ENCODE data around the gene FCF1. TPM values are rescaled to one million over a fixed set of nuclear protein-coding genes. Genes with fewer than 3 reads are reported as not detected.

FCF1 gene
- total RNA-seq, 2 donors from 2014 or later = 71.1 to 87.9 TPM

GRCh38 chr14:74705613-74706500 lies 7.1 kb upstream of the FCF1 start:
- Mint-ChIP-seq H3K27ac (peak overlapping the region; percentile 22), H3K4me1 (ENCODE audit: low read depth) (peaks cover 44% of the 10 kb centered on the region), H3K36me3 (ENCODE audit: insufficient read depth in 2 of 2) (peaks cover 9 to 14% of the 10 kb centered on the region in 2 donors), H3K4me3 (no peak overlapping the region), H3K9me3 (peaks cover 6% of the 10 kb centered on the region in 2 donors), H3K27me3 (ENCODE audit: low read depth) (no peaks in the 10 kb centered on the region)
- DNase-seq (no peak), ATAC-seq (replicated peaks in 1 of 2) (no peak)

GRCh38 chr14:74710480-74710879 lies 2.5 kb upstream of the FCF1 start:
- peak overlapping the region; percentile 45 to 55 for H3K4me3 Mint-ChIP-seq
- DNase-seq (no peak), ATAC-seq (replicated peaks in 1 of 2) (no peak)
- H3K27ac Mint-ChIP-seq = peak overlapping the region; percentile 29
- peaks cover 5 to 7% of the 10 kb centered on the region in 2 donors for H3K36me3 Mint-ChIP-seq (ENCODE audit: insufficient read depth in 2 of 2)
- no peaks in the 10 kb centered on the region for H3K9me3 Mint-ChIP-seq
- peaks cover 64% of the 10 kb centered on the region for H3K4me1 Mint-ChIP-seq (ENCODE audit: low read depth)
- no peaks in the 10 kb centered on the region for H3K27me3 Mint-ChIP-seq (ENCODE audit: low read depth)

GRCh38 chr14:74711651-74712050 lies 1.3 kb upstream of the FCF1 start:
- peak overlapping the region; percentile 54 for H3K27ac Mint-ChIP-seq
- H3K9me3 Mint-ChIP-seq = no peaks in the 10 kb centered on the region
- DNase-seq = no peak
- H3K27me3 Mint-ChIP-seq (ENCODE audit: low read depth) = no peaks in the 10 kb centered on the region
- peak overlapping the region; percentile 98 to 100 for H3K4me3 Mint-ChIP-seq
- H3K36me3 Mint-ChIP-seq (ENCODE audit: insufficient read depth in 2 of 2) = peaks cover 7 to 14% of the 10 kb centered on the region in 2 donors
- no peak for ATAC-seq (replicated peaks in 1 of 2)
- peaks cover 61% of the 10 kb centered on the region for H3K4me1 Mint-ChIP-seq (ENCODE audit: low read depth)

- peaks cover 54% of the 10 kb centered on the region for H3K4me1 Mint-ChIP-seq (ENCODE audit: low read depth)
- ATAC-seq (replicated peaks in 1 of 2) = no peak
- peaks cover 7 to 20% of the 10 kb centered on the region in 2 donors for H3K36me3 Mint-ChIP-seq (ENCODE audit: insufficient read depth in 2 of 2)
- peak overlapping the region; percentile 98 to 100 for H3K4me3 Mint-ChIP-seq
- peak overlapping the region; percentile 97 for H3K27ac Mint-ChIP-seq
- no peaks in the 10 kb centered on the region for H3K27me3 Mint-ChIP-seq (ENCODE audit: low read depth)
- no peak for DNase-seq
- H3K9me3 Mint-ChIP-seq = no peaks in the 10 kb centered on the region
Measured at GRCh38 chr14:74713395-74713735, 421 bp downstream of the FCF1 start.

GRCh38 chr14:74720526-74720925 lies 7.6 kb downstream of the FCF1 start:
- Mint-ChIP-seq H3K4me3 (no peak overlapping the region), H3K27me3 (ENCODE audit: low read depth) (no peaks in the 10 kb centered on the region), H3K27ac (no peak overlapping the region), H3K36me3 (ENCODE audit: insufficient read depth in 2 of 2) (peaks cover 2 to 29% of the 10 kb centered on the region in 2 donors), H3K4me1 (ENCODE audit: low read depth) (peaks cover 4% of the 10 kb centered on the region), H3K9me3 (no peaks in the 10 kb centered on the region)
- ATAC-seq (replicated peaks in 1 of 2) = no peak
- DNase-seq = no peak

GRCh38 chr14:74723134-74723533 lies 10.2 kb downstream of the FCF1 start:
- Mint-ChIP-seq H3K27ac (no peak overlapping the region), H3K36me3 (ENCODE audit: insufficient read depth in 2 of 2) (peaks cover 2 to 22% of the 10 kb centered on the region in 2 donors), H3K27me3 (ENCODE audit: low read depth) (no peaks in the 10 kb centered on the region), H3K4me1 (ENCODE audit: low read depth) (no peaks in the 10 kb centered on the region), H3K4me3 (no peak overlapping the region), H3K9me3 (no peaks in the 10 kb centered on the region)
- ATAC-seq (replicated peaks in 1 of 2) = no peak
- DNase-seq = no peak

- Mint-ChIP-seq H3K27me3 (ENCODE audit: low read depth) (no peaks in the 10 kb centered on the region), H3K9me3 (no peaks in the 10 kb centered on the region), H3K4me1 (ENCODE audit: low read depth) (no peaks in the 10 kb centered on the region), H3K4me3 (no peak overlapping the region), H3K27ac (peak overlapping the region; percentile 50), H3K36me3 (ENCODE audit: insufficient read depth in 2 of 2) (peaks cover 1 to 20% of the 10 kb centered on the region in 2 donors)
- DNase-seq (no peak), ATAC-seq (replicated peaks in 1 of 2) (no peak)
Measured at GRCh38 chr14:74732387-74732786, 19.4 kb downstream of the FCF1 start.

- DNase-seq (no peak), ATAC-seq (replicated peaks in 1 of 2) (no peak)
- no peak overlapping the region for H3K27ac Mint-ChIP-seq
- peaks cover 1 to 19% of the 10 kb centered on the region in 2 donors for H3K36me3 Mint-ChIP-seq (ENCODE audit: insufficient read depth in 2 of 2)
- H3K4me3 Mint-ChIP-seq = no peak overlapping the region
- H3K9me3 Mint-ChIP-seq = no peaks in the 10 kb centered on the region
- H3K27me3 Mint-ChIP-seq (ENCODE audit: low read depth) = no peaks in the 10 kb centered on the region
- no peaks in the 10 kb centered on the region for H3K4me1 Mint-ChIP-seq (ENCODE audit: low read depth)
Measured at GRCh38 chr14:74733221-74733620, 20.3 kb downstream of the FCF1 start.

GRCh38 chr14:74735125-74735524 lies 22.2 kb downstream of the FCF1 start:
- Mint-ChIP-seq H3K4me1 (ENCODE audit: low read depth) (no peaks in the 10 kb centered on the region), H3K27ac (no peak overlapping the region), H3K9me3 (no peaks in the 10 kb centered on the region), H3K4me3 (no peak overlapping the region), H3K27me3 (ENCODE audit: low read depth) (no peaks in the 10 kb centered on the region), H3K36me3 (ENCODE audit: insufficient read depth in 2 of 2) (peaks cover 0 to 18% of the 10 kb centered on the region in 2 donors)
- ATAC-seq (replicated peaks in 1 of 2) (no peak), DNase-seq (no peak)

- H3K27ac Mint-ChIP-seq = no peak overlapping the region
- no peak for ATAC-seq (replicated peaks in 1 of 2)
- DNase-seq = no peak
- no peaks in the 10 kb centered on the region for H3K27me3 Mint-ChIP-seq (ENCODE audit: low read depth)
- H3K4me1 Mint-ChIP-seq (ENCODE audit: low read depth) = no peaks in the 10 kb centered on the region
- no peaks in the 10 kb centered on the region for H3K9me3 Mint-ChIP-seq
- H3K36me3 Mint-ChIP-seq (ENCODE audit: insufficient read depth in 2 of 2) = peaks cover 0 to 13% of the 10 kb centered on the region in 2 donors
- no peak overlapping the region for H3K4me3 Mint-ChIP-seq
Measured at GRCh38 chr14:74737753-74738325, 24.9 kb downstream of the FCF1 start.

- ATAC-seq (replicated peaks in 1 of 2) = no peak
- no peaks in the 10 kb centered on the region for H3K4me1 Mint-ChIP-seq (ENCODE audit: low read depth)
- H3K27me3 Mint-ChIP-seq (ENCODE audit: low read depth) = no peaks in the 10 kb centered on the region
- no peak overlapping the region for H3K4me3 Mint-ChIP-seq
- DNase-seq = no peak
- H3K36me3 Mint-ChIP-seq (ENCODE audit: insufficient read depth in 2 of 2) = peaks cover 0 to 9% of the 10 kb centered on the region in 2 donors
- no peak overlapping the region for H3K27ac Mint-ChIP-seq
- H3K9me3 Mint-ChIP-seq = no peaks in the 10 kb centered on the region
Measured at GRCh38 chr14:74739293-74740030, 26.5 kb downstream of the FCF1 start.

GRCh38 chr14:74747237-74747636 lies 34.3 kb downstream of the FCF1 start:
- no peak for ATAC-seq (replicated peaks in 1 of 2)
- no peak for DNase-seq
- H3K27ac Mint-ChIP-seq = no peak overlapping the region
- H3K4me1 Mint-ChIP-seq (ENCODE audit: low read depth) = no peaks in the 10 kb centered on the region
- H3K27me3 Mint-ChIP-seq (ENCODE audit: low read depth) = no peaks in the 10 kb centered on the region
- H3K9me3 Mint-ChIP-seq = peaks cover 4% of the 10 kb centered on the region in 2 donors
- no peak overlapping the region for H3K4me3 Mint-ChIP-seq
- H3K36me3 Mint-ChIP-seq (ENCODE audit: insufficient read depth in 2 of 2) = peaks cover 3 to 4% of the 10 kb centered on the region in 2 donors

GRCh38 chr14:74754157-74754556 lies 41.2 kb downstream of the FCF1 start:
- DNase-seq = no peak
- H3K27me3 Mint-ChIP-seq (ENCODE audit: low read depth) = no peaks in the 10 kb centered on the region
- ATAC-seq (replicated peaks in 1 of 2) = no peak
- H3K4me1 Mint-ChIP-seq (ENCODE audit: low read depth) = no peaks in the 10 kb centered on the region
- peaks cover 6 to 9% of the 10 kb centered on the region in 2 donors for H3K9me3 Mint-ChIP-seq
- no peak overlapping the region for H3K4me3 Mint-ChIP-seq
- no peak overlapping the region for H3K27ac Mint-ChIP-seq
- peaks cover 8 to 10% of the 10 kb centered on the region in 2 donors for H3K36me3 Mint-ChIP-seq (ENCODE audit: insufficient read depth in 2 of 2)
